HPDE6-E6E7 (cell line): ENCODE results near the gene ORM1.

Experiments
- DNase-seq: peaks from one replicate; pipeline ENCODE4 v3.0.0; 2011; ENCODE audit warnings: missing footprints; ENCODE audit errors: extremely low spot score

Gene ORM1

GRCh38 chr9:114287763-114288192 is 35.1 kb upstream of the ORM1 start:
- no peak for DNase-seq

DNA sequence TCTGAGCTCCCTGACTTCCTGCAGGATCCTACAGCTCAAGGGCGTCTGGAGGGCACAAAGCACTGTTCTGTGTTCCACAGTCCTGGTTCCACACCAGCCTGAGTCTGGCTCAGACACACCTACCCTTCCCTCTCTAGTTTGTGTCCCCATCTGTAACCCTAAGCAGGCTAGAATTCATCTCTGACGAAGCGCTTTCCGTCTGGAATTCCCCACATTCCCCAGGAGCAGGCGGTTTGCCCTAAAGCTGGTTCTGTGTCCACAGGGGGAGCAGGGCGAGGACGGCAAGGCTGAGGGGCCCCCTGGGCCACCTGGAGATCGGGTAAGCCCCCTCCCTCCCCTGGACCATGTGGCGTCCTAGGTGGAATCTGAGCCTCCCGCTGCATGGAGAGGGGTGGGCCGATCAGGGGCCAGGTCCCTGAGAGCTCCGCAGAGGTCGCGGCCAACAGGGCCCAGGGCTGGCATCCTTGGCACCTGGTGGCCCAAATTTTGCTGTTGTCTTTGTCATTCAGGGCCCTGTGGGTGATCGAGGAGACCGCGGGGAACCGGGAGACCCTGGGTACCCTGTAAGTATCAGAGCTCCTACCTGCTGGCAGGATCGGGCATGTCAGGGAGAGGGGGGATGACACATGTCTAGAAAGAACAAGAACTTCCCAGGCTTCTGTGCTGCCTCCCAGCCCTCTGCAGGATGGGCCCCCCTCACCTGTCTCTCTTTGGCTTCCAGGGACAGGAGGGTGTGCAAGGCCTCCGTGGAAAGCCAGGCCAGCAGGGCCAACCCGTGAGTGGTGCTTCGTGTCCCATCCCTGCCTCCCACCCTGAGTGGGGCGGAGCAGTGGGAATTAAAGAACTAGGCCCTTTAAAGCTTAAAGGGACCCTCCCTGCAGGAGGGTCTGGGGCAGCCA is 34.5 kb upstream of the ORM1 start:
- DNase-seq, result peak; percentile 67

- DNase-seq, result no peak
Measured at GRCh38 chr9:114289106-114289505, 33.8 kb upstream of the ORM1 start.

DNA sequence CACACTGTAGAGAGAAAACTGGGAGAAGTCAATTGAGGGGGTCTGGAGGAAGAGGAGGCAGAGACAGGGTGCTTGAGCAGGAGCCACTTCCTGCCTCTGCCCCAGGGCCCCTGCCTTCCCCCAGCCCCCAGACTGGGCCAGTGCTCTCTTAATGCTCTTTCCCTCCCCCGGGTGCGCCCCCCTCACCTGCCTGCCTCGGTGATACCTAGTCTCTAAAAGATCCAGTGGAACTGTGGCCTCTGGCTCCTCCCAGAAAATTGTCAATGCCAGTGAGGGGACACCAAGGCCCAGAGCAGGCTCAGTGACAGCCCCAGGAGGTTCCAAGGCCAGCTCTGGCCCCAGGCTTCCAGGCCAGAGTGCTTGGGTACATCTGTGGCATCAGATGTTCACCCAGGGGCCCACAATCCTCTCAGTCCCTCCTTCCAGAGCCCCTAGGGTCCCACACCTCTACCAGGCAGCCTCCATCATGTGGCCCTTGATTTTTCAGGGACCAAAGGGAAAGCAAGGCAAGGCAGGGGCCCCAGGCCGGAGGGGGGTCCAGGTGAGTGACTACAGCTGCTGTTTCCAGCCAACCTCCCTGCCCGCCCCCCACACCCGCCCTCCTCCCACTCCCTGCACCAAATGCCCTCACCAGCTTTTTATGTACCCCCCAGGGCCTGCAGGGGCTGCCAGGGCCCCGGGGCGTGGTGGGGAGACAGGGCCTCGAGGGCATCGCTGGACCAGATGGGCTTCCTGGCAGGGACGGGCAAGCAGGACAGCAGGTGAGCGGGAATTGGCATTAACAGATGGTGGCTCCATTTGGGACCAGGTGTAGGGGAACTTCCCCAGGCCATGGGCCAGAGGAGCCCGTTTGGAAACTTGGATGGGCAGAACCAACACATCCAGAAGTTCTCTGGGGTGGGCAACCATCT is 33.1 kb upstream of the ORM1 start:
- DNase-seq, result no peak

GRCh38 chr9:114290561-114290986 is 32.3 kb upstream of the ORM1 start:
- no peak for DNase-seq

- peak; percentile 60 for DNase-seq
Measured at GRCh38 chr9:114291064-114291474, 31.8 kb upstream of the ORM1 start.

GRCh38 chr9:114291886-114292590 is 30.9 kb upstream of the ORM1 start:
- no peak for DNase-seq

- no peak for DNase-seq
Measured at GRCh38 chr9:114294664-114295063, 28.2 kb upstream of the ORM1 start.

GRCh38 chr9:114296338-114296737 is 26.6 kb upstream of the ORM1 start:
- DNase-seq, result no peak

GRCh38 chr9:114299286-114300152 is 23.4 kb upstream of the ORM1 start:
- DNase-seq, result no peak

- DNase-seq, result no peak
Measured at GRCh38 chr9:114300153-114300845, 22.6 kb upstream of the ORM1 start.

- DNase-seq, result no peak
Measured at GRCh38 chr9:114300846-114301797, 21.8 kb upstream of the ORM1 start.

DNA sequence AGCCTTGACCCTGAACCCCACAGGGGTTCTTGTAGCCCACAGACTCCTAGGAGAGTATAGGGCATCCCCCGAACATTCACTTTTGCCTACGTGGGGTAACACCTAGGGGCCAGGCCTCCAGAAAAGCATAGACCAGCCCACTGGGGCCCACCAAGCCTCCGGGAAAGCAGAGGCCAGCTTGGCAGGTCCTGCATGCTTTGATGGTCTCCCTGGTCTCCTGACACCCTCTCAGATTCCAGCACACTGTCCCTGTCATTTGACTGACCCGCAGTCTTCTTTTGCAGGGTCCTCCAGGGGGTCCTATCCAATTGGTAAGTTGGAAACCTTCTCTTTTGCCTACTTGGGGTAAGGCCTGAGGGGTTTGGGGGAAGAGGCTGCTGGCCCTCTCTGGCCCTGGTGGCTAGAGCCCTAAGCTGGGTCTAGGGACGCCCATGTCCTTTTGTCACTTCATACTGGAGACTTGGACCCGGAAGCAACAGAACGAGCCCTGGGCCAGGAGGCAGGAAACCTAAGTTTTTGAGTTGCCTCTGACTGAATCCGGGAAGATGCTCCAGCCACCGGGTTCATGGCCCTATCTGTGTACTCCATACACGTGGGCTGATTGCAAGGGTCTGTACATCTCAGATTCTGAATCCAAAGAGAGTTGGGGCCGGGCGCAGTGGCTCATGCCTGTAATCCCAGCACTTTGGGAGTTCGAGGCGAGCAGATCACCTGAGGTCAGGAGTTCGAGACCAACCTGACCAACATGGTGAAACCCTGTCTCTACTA is 20.9 kb upstream of the ORM1 start:
- DNase-seq, result no peak

- DNase-seq, result no peak
Measured at GRCh38 chr9:114302727-114303126, 20.2 kb upstream of the ORM1 start.

GRCh38 chr9:114303571-114303970 is 19.3 kb upstream of the ORM1 start:
- DNase-seq, result no peak

DNA sequence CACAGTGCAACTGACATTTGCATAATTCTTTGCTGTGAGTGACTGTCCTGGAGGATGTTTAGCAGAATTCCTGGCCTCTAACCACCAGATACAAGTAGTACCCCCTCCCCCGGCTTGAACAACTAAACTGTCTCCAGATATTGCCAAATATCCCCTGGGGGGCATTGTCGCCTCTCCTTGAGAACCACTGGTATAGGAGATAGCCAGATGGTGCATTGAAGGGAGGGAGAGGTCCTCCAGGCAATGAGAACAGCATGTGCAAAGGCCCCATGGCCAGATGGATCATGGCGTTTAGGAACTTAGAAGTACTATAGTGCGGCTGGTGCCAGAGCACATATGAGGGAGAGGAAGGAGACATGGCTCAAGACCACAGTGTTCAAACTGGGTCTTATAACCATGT is 18.9 kb upstream of the ORM1 start:
- DNase-seq, result no peak

DNA sequence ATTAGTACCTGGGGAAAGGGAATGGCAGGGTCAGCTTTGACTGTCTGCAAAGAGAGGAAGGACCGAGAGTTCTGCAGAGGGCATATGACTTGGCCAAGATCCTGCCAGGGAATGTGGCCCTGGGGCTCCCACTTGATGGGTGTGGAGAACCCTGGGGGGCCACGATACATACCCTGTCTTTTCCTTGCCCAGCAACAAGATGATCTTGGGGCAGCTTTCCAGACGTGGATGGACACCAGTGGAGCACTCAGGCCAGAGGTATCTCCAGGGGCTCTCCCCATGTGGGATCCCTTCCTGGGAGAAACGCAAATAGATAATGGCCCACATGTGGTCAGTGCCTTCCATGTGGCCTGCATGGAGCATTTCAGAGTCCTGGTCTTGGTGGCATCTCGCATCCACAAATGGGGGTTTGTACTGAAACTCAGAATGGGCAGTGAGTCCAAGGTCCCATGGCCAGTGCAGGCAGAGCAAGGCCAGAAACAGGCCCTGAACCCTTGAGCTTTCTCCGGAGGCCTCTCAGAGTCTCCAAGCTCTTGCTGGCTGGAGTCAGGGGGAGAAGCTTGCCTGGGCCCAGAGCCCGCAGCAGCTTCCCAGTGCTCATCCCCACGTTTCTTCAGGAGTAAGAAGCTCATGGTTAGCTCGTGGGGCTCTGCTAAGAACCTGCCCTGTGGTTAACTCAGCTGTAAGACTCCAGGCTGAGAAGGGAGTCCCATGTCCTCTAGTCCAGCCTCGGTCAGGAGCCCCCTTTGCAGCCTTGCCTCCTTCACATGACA is 18.3 kb upstream of the ORM1 start:
- no peak for DNase-seq

- DNase-seq, result no peak
Measured at GRCh38 chr9:114307899-114308267, 15.0 kb upstream of the ORM1 start.
